Right lobe of liver (tissue), 4 donors: ENCODE data around the gene FAM174B.

Experiments used
- CTCF ChIP-seq, 4 donors: fragments of 200-600 bp in 3 of 4; fragments of 450-650 bp in 1 of 4; IDR thresholded peaks; one replicate each; pipeline versions ENCODE4 v1.5.1 to v1.8.0; 2016 to 2022; ENCODE audit warnings: antibody characterized with exemption in 4 of 4, mild to moderate bottlenecking in 2 of 4
- POLR2A ChIP-seq: fragments of 450-650 bp; IDR thresholded peaks from one replicate; pipeline ENCODE4 v1.6.1; 2017; ENCODE audit warnings: antibody characterized with exemption, mild to moderate bottlenecking
- donor health status: DM: no; HTN: no; CAD: no.
- donor health status: DM: no; HTN: no; CAD: no.
- donor health status: DM: no; HTN: yes; CAD: no.

- TF ChIP-seq CTCF (IDR thresholded peaks at IDR 0.05) (no peak), POLR2A (no peak)
Observed at GRCh38 chr15:92661069-92661468, 5.5 kb upstream of the FAM174B start.
